SU-DHL-6 (cell line): ENCODE measurements around the gene C3orf62.

Experiments used
- H2AFZ ChIP-seq: fragments of 200-600 bp; sonication (generic); 2 replicates; pipeline ENCODE4 v1.6.1; 2014; ENCODE audit warnings: low read depth, mild to moderate bottlenecking, moderate library complexity, mixed read lengths, antibody characterized with exemption, low read length; ENCODE audit not compliant: severe bottlenecking
- H3F3A ChIP-seq: fragments of 200-600 bp; shearing (Covaris generic); 2 replicates; pipeline ENCODE4 v1.6.0; 2016; ENCODE audit warnings: antibody characterized with exemption, mild to moderate bottlenecking; ENCODE audit not compliant: insufficient read depth
- H3K27ac ChIP-seq: fragments of 200-600 bp; sonication (generic); 2 replicates; pipeline ENCODE4 v1.5.1; 2016; ENCODE audit warnings: low read depth, mild to moderate bottlenecking, low read length, moderate library complexity, mixed read lengths
- H3K27me3 ChIP-seq: fragments of 200-600 bp; sonication (generic), shearing (Covaris generic); 2 replicates; pipeline ENCODE4 v1.6.0; 2014; ENCODE audit warnings: mild to moderate bottlenecking, low read length
- H3K36me3 ChIP-seq: fragments of 200-600 bp; sonication (generic); 2 replicates; pipeline ENCODE4 v1.6.1; 2014; ENCODE audit warnings: mild to moderate bottlenecking, low read length, mixed read lengths
- H3K4me2 ChIP-seq: fragments of 300-600, 200-600 bp; shearing (Covaris generic), sonication (generic); 2 replicates; pipeline ENCODE4 v1.6.0; 2014; ENCODE audit warnings: low read length, low read depth, mild to moderate bottlenecking; ENCODE audit not compliant: poor library complexity, severe bottlenecking
- H3K4me3 ChIP-seq: fragments of 200-600 bp; sonication (generic); 2 replicates; pipeline ENCODE4 v1.5.1; 2014; ENCODE audit warnings: antibody characterized with exemption, low read length, mild to moderate bottlenecking, mixed read lengths; ENCODE audit not compliant: insufficient read depth, poor library complexity, severe bottlenecking
- H3K79me2 ChIP-seq: fragments of 200-600 bp; sonication (generic); 2 replicates; pipeline ENCODE4 v1.6.1; 2014; ENCODE audit warnings: mild to moderate bottlenecking, low read length, moderate library complexity; ENCODE audit not compliant: insufficient read depth
- H3K9ac ChIP-seq: fragments of 200-600 bp; sonication (generic); 2 replicates; pipeline ENCODE4 v1.7.0; 2014; ENCODE audit warnings: mild to moderate bottlenecking, low read length
- H3K9me2 ChIP-seq: fragments of 200-600 bp; sonication (generic); replicated peaks from 2 replicates; pipeline ENCODE4 v1.6.1; 2014; ENCODE audit warnings: low read length; ENCODE audit not compliant: insufficient read depth
- H3K9me3 ChIP-seq: fragments of 200-600 bp; sonication (generic); 2 replicates; pipeline ENCODE4 v1.6.1; 2014; ENCODE audit warnings: low read length, mixed read lengths; ENCODE audit not compliant: insufficient read depth
- H4K20me1 ChIP-seq: fragments of 200-600 bp; sonication (generic); 2 replicates; pipeline ENCODE4 v1.6.1; 2014; ENCODE audit warnings: low read depth, mild to moderate bottlenecking, antibody characterized with exemption, low read length, moderate library complexity, mixed read lengths
- EZH2phosphoT487 ChIP-seq: fragments of 200-600 bp; sonication (generic), shearing (Covaris generic); conservative IDR thresholded peaks from 2 replicates; pipeline ENCODE4 v1.6.1; 2018; ENCODE audit warnings: mild to moderate bottlenecking, antibody characterized with exemption, low read length, moderate library complexity, mixed read lengths
- TF ChIP-seq, protein P1 (sequence below): fragments of 200-600 bp; sonication (generic); IDR thresholded peaks from one replicate; pipeline ENCODE4 v1.5.1; 2017; ENCODE audit warnings: antibody characterized with exemption, mild to moderate bottlenecking, low read length, moderate library complexity; ENCODE audit not compliant: insufficient read depth, poor library complexity, severe bottlenecking

The C3orf62 gene

GRCh38 chr3:49219132-49219531 is 57.9 kb downstream of the C3orf62 start:
- no peak overlapping the region for H3K9ac ChIP-seq
- H3K27ac ChIP-seq = no peak overlapping the region
- H3K4me3 ChIP-seq = no peak overlapping the region
- no peaks in the 10 kb centered on the region for H3K27me3 ChIP-seq
- no peaks in the 10 kb centered on the region for H3K36me3 ChIP-seq
- no peaks in the 10 kb centered on the region for H3F3A ChIP-seq
- H2AFZ ChIP-seq = no peak overlapping the region
- no peak for TF ChIP-seq EZH2phosphoT487
- TF ChIP-seq, protein P1, sequence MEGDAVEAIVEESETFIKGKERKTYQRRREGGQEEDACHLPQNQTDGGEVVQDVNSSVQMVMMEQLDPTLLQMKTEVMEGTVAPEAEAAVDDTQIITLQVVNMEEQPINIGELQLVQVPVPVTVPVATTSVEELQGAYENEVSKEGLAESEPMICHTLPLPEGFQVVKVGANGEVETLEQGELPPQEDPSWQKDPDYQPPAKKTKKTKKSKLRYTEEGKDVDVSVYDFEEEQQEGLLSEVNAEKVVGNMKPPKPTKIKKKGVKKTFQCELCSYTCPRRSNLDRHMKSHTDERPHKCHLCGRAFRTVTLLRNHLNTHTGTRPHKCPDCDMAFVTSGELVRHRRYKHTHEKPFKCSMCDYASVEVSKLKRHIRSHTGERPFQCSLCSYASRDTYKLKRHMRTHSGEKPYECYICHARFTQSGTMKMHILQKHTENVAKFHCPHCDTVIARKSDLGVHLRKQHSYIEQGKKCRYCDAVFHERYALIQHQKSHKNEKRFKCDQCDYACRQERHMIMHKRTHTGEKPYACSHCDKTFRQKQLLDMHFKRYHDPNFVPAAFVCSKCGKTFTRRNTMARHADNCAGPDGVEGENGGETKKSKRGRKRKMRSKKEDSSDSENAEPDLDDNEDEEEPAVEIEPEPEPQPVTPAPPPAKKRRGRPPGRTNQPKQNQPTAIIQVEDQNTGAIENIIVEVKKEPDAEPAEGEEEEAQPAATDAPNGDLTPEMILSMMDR = no peak
- no peaks in the 10 kb centered on the region for H3K9me2 ChIP-seq
- H4K20me1 ChIP-seq = no peaks in the 10 kb centered on the region
- H3K79me2 ChIP-seq = no peaks in the 10 kb centered on the region
- H3K4me2 ChIP-seq = no peak overlapping the region
- no peaks in the 10 kb centered on the region for H3K9me3 ChIP-seq
